HG02623 (cell line): ENCODE results near the gene SV2B.
"Not testable (repeated sequence)": the region's sequence is repeated elsewhere in the genome, so short reads cannot be mapped to it uniquely, and the experiment has no call there.

Experiments used
- ATAC-seq: cut with Tn5 transposase; IDR thresholded peaks from one replicate; pipeline ENCODE4 v1.9.1; 2021; ENCODE audit warnings: moderate library complexity; ENCODE audit not compliant: unreplicated experiment

SV2B gene

GRCh38 chr15:91304210-91304609 is 204.2 kb downstream of the SV2B start:
- no peak for ATAC-seq

- ATAC-seq: no peak
These were observed 204.7 kb downstream of the SV2B start for GRCh38 chr15:91304786-91305185.

DNA sequence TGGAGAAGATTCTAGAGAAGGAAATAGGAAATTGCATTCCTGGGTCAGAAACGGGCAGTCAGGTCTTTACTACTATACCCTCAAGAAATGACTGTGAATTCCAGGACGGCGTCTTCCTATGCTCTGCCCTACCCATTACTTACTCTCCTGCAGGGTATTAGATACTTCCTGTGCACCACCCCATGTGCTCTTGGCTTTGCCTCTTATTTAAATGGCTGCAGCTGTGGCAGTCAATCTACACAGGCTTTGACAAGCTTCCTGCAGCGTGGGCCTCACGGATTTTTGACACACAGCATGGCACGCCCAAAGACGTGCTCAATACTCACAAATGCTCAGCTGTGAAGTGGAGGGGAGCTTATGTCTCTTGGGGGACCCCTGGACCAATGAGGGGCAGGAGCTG is 206.1 kb downstream of the SV2B start:
- ATAC-seq: no peak

- ATAC-seq: no peak
These were observed 207.5 kb downstream of the SV2B start for GRCh38 chr15:91307601-91308000.

GRCh38 chr15:91308199-91308598 is 208.1 kb downstream of the SV2B start:
- ATAC-seq: no peak

DNA sequence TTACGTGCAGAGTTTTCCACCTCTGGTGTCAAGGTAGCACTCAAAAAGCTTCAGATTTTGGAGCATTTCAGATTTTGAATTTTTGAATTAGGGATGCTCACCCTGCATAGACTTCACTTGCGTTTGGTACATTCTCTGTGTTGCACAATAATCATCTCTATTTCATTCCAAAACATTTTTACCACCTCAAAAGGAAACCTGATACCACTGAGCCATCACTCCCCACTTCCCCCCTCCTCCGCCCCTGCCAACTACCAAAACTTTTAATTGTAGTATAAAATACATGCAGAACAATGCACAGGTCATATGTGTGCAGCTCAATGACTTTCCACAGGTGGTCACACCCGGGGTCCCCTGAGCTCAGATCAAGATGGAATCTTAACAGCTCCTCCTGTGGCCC is 208.8 kb downstream of the SV2B start:
- ATAC-seq: no peak

GRCh38 chr15:91311986-91312385 is 211.9 kb downstream of the SV2B start:
- no peak for ATAC-seq

DNA sequence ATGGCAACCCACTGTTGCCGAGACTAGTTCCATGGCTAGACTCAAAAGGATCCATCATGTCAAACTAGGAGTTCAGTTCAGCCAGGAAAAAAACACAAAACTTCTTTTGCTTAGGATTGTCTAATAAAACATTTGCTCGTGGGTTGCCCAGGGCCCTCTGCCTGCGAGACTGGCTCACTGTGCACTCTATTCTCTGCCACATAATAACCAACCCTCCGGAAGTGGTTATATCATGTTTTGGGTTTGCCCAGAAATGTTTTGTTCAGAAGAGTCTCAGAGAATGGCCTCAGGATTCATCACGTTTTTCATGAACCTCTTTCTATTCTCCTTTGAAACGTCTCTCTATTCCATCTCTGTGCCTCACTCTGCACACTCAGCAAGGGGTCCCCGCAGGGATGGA is 216.1 kb downstream of the SV2B start:
- ATAC-seq: no peak

DNA sequence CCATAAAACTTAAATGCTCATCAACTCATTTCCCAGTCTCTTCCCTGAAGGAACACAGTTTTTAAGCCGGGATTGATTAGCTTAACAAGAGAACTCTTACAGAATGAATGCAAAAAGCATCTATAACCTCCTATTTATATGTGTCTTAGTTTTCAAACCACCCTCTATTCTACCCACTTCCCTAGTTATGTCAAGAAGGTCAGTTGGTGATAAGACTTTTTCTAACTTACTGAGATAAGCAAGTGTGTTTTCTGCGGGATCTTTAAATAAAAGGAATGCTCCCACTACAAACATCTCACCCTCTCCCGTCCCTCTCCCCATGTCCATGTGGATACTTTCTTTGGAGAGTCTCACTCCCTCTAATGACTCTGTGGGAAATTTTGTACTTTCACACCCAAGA is 218.5 kb downstream of the SV2B start:
- ATAC-seq: no peak

DNA sequence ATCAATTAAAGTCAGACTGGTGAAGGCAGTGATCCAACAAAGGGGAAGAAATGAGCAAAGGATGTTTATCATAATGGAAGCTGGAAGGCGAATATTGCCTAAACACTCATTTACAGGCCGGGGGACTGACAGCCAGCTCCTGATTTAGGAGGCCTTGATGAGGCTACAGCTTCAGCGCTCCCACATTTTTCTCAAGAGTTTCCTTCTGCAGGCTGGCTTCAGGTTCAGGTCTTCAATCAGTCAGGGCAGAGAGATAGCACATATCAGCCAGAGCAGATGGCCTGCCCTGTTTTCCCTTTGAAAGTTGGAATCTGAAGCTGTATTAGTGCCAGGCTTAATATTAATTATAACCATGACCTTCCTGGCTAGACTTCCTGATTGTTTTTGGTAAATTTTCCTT is 218.9 kb downstream of the SV2B start:
- ATAC-seq: no peak

GRCh38 chr15:91319371-91320059 is 219.5 kb downstream of the SV2B start:
- ATAC-seq: no peak

- no peak for ATAC-seq
These were observed 220.0 kb downstream of the SV2B start for GRCh38 chr15:91320101-91320500.

- ATAC-seq: no peak
These were observed 229.9 kb downstream of the SV2B start for GRCh38 chr15:91329914-91330313.

GRCh38 chr15:91331581-91331980 is 231.5 kb downstream of the SV2B start:
- no peak for ATAC-seq

DNA sequence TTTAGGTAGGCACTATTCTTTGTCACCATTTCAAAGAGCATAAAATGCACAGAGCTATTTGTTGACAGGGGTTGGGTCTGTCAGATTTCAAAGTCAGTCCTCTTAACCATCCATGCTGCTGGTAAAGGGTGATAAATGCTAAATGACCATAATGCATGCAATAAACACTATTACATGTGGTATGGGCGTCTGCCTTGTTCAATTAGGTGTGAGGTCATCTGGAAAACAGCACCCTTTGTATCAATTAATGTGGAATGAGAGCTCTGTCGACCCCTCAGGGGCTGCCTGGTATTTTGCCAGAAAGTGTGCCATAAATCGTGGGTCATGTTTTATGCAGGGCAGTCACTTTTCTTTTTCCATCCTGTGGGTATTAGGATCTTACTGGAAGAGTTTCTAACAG is 235.6 kb downstream of the SV2B start:
- ATAC-seq: no peak

DNA sequence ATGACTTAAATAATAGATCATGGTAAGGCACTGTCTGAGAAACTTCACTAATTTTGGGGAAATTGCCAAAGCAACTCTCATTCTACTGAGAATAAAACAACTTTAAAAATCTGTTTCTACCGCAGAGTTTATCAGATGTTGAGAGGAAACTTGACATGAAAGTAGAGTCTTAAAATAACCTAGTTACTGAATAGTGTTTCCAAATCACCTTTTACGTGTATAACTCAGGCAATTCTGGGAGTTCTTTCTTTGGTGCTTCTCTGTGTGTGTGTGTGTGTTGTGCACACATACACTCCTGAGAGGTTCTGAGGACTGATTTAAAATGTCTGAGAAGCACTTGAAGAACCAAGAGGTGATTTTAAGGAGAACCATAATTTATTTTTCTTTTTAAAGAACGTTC is 236.6 kb downstream of the SV2B start:
- no peak for ATAC-seq

DNA sequence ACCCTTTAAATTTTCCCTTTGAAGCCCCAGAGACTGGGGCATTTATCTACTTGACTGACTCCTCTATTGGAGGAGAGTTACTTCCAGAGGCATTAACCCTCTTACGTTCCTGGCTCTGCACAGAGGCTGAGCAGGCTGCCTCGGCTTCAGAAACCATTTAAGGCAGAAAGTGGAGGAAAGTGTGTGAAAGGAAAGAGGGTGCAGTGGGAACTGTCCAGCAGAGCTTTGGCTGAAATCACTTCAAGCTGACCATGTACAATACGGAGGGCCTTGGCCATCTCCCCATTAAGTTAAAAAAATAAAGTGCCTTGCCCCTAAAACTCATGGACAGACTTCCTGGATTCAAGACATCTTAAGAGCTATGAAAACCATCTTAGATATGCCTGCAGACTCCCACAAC is 238.7 kb downstream of the SV2B start:
- no peak for ATAC-seq

GRCh38 chr15:91342097-91342496 is 242.0 kb downstream of the SV2B start:
- no peak for ATAC-seq

DNA sequence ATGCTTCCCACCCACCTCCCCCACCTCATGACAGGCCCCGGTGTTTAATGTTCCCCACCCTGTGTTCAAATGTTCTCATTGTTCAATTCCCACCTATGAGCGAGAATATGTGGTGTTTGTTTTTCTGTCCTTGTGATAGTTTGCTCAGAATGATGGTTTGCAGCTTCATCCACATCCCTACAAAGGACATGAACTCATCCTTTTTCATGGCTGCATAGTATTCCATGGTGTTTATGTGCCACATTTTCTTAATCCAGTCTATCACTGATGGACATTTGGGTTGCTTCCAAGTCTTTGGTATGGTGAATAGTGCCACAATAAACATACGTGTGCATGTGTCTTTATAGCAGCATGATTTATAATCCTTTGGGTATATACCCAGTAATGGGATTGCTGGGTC is 244.9 kb downstream of the SV2B start:
- not testable (repeated sequence) for ATAC-seq

DNA sequence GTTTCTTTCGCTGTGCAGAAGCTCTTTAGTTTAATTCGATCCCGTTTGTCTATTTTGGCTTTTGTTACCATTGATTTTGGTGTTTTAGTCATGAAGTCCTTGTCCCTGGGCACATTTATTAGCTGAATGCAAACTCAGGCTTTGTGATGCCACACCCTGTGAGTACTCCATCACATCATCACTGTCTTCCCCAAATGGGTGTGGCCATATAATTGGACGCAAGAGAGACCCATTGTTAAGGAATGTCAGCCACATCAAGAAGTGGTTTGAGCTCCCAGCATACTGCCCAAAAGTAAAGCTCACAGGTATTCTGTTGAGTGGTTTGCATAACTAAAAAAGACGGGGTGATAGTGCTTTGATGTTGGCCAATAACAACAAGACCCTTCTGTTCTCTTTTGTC is 245.7 kb downstream of the SV2B start:
- no peak for ATAC-seq

GRCh38 chr15:91346259-91346658 is 246.2 kb downstream of the SV2B start:
- ATAC-seq: no peak

GRCh38 chr15:91348752-91349500 is 248.9 kb downstream of the SV2B start:
- no peak for ATAC-seq
